HepG2 (cell line): Measurements from ENCODE around the gene CNTFR. TPM values are rescaled to one million over a fixed set of nuclear protein-coding genes. Genes with fewer than 3 reads are reported as not detected.

Experiments
- ATAC-seq: fragments of 200-7000 bp; cut with Tn5 transposase; 3 replicates; pipeline ENCODE4 v1.9.1; 2020; ENCODE audit warnings: mild to moderate bottlenecking, moderate library complexity
- BruUV-seq: library from RNA; stranded (reverse); fragments of 400-500 nt; replicated peaks from 2 replicates; lab custom pipeline; 2021; lab: Mats Ljungman, UMichigan
- CTCF ChIA-PET: fragments of 300-600 bp; formaldehyde crosslinking; extraction: SDS; loops from one replicate; lab custom pipeline; 2021; ENCODE audit warnings: low total read pairs, inconsistent platforms, low intra/inter-chr PET ratio; lab: Yijun Ruan, JAX
- POLR2A ChIA-PET: fragments of 350-600 bp; sonication (Branson Sonifier 250); formaldehyde crosslinking; loops from one replicate; lab custom pipeline; 2020; ENCODE audit warnings: antibody characterized with exemption, inconsistent platforms; lab: Yijun Ruan, JAX
- DNase-seq: peaks from one replicate; pipeline ENCODE4 v3.0.0-alpha.2; 2015; ENCODE audit warnings: low spot score
- FAIRE-seq: peaks from 3 replicates; lab custom pipeline; 2011; peaks lifted over from hg19 to GRCh38; lab: Jason Lieb, UNC
- H2AFZ ChIP-seq: one replicate; pipeline ENCODE4 v1.6.1; 2011; ENCODE audit warnings: low read length, inconsistent platforms
- H3K27ac ChIP-seq: fragments of 300-600 bp; 3 replicates; pipeline ENCODE4 v1.8.0; 2011; ENCODE audit warnings: mixed run types, mild to moderate bottlenecking, mixed read lengths, low read length, inconsistent platforms; ENCODE audit not compliant: insufficient read depth; ENCODE audit errors: extremely low read length
- H3K27me3 ChIP-seq, 2 experiments: fragments of 200-600 bp in 1 of 2; 2 replicates in 1 of 2; 3 replicates in 1 of 2; pipeline versions ENCODE4 v1.6.0 to v1.8.0; 2011; ENCODE audit warnings: low read length in 2 of 2, mild to moderate bottlenecking in 2 of 2, moderate library complexity in 2 of 2, inconsistent platforms in 1 of 2; ENCODE audit not compliant: insufficient read depth in 2 of 2, control insufficient read depth in 1 of 2
- H3K36me3 ChIP-seq, 2 experiments: fragments of 200-600 bp in 1 of 2; replicated peaks in 1 of 2; 2 replicates in 1 of 2; 3 replicates in 1 of 2; pipeline versions ENCODE4 v1.5.1 to v1.8.0; 2011; ENCODE audit warnings: low read length in 2 of 2, inconsistent platforms in 1 of 2; ENCODE audit not compliant: insufficient read depth in 2 of 2, control insufficient read depth in 1 of 2
- H3K4me1 ChIP-seq: 2 replicates; pipeline ENCODE4 v1.5.1; 2012; ENCODE audit warnings: low read length, inconsistent platforms; ENCODE audit not compliant: insufficient read depth
- H3K4me2 ChIP-seq: 2 replicates; pipeline ENCODE4 v1.6.0; 2011; ENCODE audit warnings: low read depth, low read length, inconsistent platforms
- H3K4me3 ChIP-seq, 3 experiments: fragments of 200-600 bp in 1 of 3; sonication (generic), shearing (Covaris generic) in 1 of 3; replicated peaks in 1 of 3; 2 replicates each; pipeline ENCODE4 v1.5.1; 2011 to 2016; ENCODE audit warnings: low read length in 3 of 3, inconsistent platforms in 2 of 3, low read depth in 2 of 3, mild to moderate bottlenecking in 2 of 3, control low read depth in 1 of 3, mixed read lengths in 1 of 3; ENCODE audit not compliant: insufficient read depth in 1 of 3
- H3K79me2 ChIP-seq: one replicate; pipeline ENCODE4 v1.6.1; 2011; ENCODE audit warnings: low read length, inconsistent platforms; ENCODE audit not compliant: insufficient read depth
- H3K9ac ChIP-seq: 2 replicates; pipeline ENCODE4 v1.6.0; 2011; ENCODE audit warnings: mild to moderate bottlenecking, low read depth, low read length, inconsistent platforms; ENCODE audit not compliant: insufficient read depth
- H3K9me3 ChIP-seq: 2 replicates; pipeline ENCODE4 v1.5.1; 2012; ENCODE audit warnings: mild to moderate bottlenecking, low read length
- H4K20me1 ChIP-seq: 2 replicates; pipeline ENCODE4 v1.6.0; 2011; ENCODE audit warnings: inconsistent platforms, mild to moderate bottlenecking, low read length, moderate library complexity; ENCODE audit not compliant: insufficient read depth
- CENPT ChIP-seq: sonication (generic); formaldehyde crosslinking; IDR thresholded peaks from 2 replicates; pipeline ENCODE4 v1.8.0; 2022; ENCODE audit warnings: low read depth, mild to moderate bottlenecking, moderate library complexity, missing genetic modification reagents
- EZH2 ChIP-seq: conservative IDR thresholded peaks from 2 replicates; pipeline ENCODE4 v1.6.1; 2012; ENCODE audit warnings: mild to moderate bottlenecking, low read depth, low read length, moderate library complexity
- WGBS: methylation state at CpG from one replicate; pipeline ENCODE4 v1.1.6; 2017; ENCODE audit warnings: low lambda C conversion rate; 5-methylcytosine and 5-hydroxymethylcytosine counted together
- in situ Hi-C: cut with HindIII; loops from 2 replicates; pipeline ENCODE4 v1.10.0; 2017; ENCODE audit warnings: low pct_unique_long_range_greater_than_20kb; ENCODE audit not compliant: extremely low pct_ligation_motif_present
- intact Hi-C: fragments of 100-400 bp; cut with micrococcal nuclease; formaldehyde crosslinking; loops from one replicate; pipeline ENCODE4 v1.10.0; 2022; ENCODE audit not compliant: unreplicated experiment
- polyA plus RNA-seq, 8 experiments: library from polyadenylated mRNA; depleted of rRNA in 3 of 8; stranded (reverse) in 7 of 8; unstranded in 1 of 8; fragments of >200 nt; fragmentation: Illumina TruSeq in 4 of 8; extraction: Trizol in 4 of 8; gene quantifications; 2 replicates each; pipeline versions ENCODE4 v1.2.1 to v1.2.3, GENCODE V29; 2011 to 2016; ENCODE audit warnings: low read depth in 4 of 8, missing spikeins in 1 of 8, mixed read lengths in 1 of 8; ENCODE audit not compliant: insufficient read depth in 1 of 8
- total RNA-seq, 5 experiments: library from RNA; depleted of rRNA; stranded (reverse); fragments of >200 nt; fragmentation: Illumina TruSeq; extraction: Trizol; gene quantifications; 2 replicates each; pipeline ENCODE4 v1.2.3, GENCODE V29; 2016; ENCODE audit warnings: low read depth in 1 of 5
- TF ChIP-seq, protein P1 (sequence below): fragments of 450-650 bp; IDR thresholded peaks from 2 replicates; pipeline ENCODE4 v1.6.1; 2016
- TF ChIP-seq, protein P2 (sequence below): sonication (generic); formaldehyde crosslinking; conservative IDR thresholded peaks from 2 replicates; pipeline ENCODE4 v1.8.0; 2022; ENCODE audit warnings: low read depth, missing genetic modification reagents
- TF ChIP-seq, protein P3 (sequence below): sonication (generic); formaldehyde crosslinking; IDR thresholded peaks from 2 replicates; pipeline ENCODE4 v1.5.1; 2020; ENCODE audit warnings: mild to moderate bottlenecking, missing genetic modification reagents, moderate library complexity

The CNTFR gene
- total and polyA plus RNA-seq, 2 of the 13 experiments (the other 11 are each of a cell fraction or from before 2014, with no cell fraction given), result not detected

DNA sequence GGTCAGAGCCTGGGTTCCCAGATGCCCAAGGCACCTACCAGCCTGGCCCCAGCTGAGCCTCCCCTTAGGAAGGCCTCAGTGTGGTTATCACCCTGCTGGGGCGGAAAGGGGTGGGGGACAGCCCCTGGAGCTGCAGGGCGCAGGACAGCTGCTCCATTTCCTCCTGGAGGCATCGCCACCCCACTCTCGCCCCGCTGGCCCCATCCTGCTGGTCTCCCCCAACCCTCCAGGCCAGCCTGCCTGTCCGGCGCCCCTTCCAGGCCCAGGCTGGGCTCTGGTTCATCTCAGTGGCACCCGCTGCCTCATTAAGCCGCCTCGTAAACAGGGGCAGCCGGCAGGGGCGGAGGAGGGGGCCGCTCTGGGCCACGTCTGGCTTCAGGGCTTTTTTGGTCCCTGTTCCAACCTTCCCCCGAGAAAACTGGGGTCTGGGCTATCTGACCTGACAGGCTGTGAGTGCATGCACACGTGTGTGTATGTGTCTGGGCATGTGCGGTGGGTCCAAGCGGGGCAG is 36.0 kb downstream of the CNTFR start:
- no peak for FAIRE-seq
- POLR2A ChIA-PET, result no interaction called here
- CTCF ChIA-PET, result no interaction called here
- Histone ChIP-seq H3K79me2 (no peaks in the 10 kb centered on the region), H3K4me3 (no peak overlapping the region), H4K20me1 (peaks cover 2% of the 10 kb centered on the region; the same call in 1 of the 2 replicates), H3K9ac (no peak overlapping the region), H3K27ac (no peak overlapping the region), H3K9me3 (no peaks in the 10 kb centered on the region), H3K4me2 (no peak overlapping the region), H3K4me1 (peaks cover 8% of the 10 kb centered on the region), H3K36me3 (no peaks in the 10 kb centered on the region), H3K27me3 (peaks cover 8 to 52% of the 10 kb centered on the region in 2 experiments; a peak in 4 of 5 replicates), H2AFZ (no peak overlapping the region)
- DNase-seq, result no peak
- in situ Hi-C loops (loop anchor here (5.0 kb wide), 1 partner anchor 39 kb away; no protein-coding TSS in a partner anchor), intact Hi-C loops (no loop called here)
- 32% methylated on average over 5 of the region's 18 CpGs for WGBS
- TF ChIP-seq, protein P1, sequence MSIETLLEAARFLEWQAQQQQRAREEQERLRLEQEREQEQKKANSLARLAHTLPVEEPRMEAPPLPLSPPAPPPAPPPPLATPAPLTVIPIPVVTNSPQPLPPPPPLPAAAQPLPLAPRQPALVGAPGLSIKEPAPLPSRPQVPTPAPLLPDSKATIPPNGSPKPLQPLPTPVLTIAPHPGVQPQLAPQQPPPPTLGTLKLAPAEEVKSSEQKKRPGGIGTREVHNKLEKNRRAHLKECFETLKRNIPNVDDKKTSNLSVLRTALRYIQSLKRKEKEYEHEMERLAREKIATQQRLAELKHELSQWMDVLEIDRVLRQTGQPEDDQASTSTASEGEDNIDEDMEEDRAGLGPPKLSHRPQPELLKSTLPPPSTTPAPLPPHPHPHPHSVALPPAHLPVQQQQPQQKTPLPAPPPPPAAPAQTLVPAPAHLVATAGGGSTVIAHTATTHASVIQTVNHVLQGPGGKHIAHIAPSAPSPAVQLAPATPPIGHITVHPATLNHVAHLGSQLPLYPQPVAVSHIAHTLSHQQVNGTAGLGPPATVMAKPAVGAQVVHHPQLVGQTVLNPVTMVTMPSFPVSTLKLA, result peak; percentile 49
- TF ChIP-seq, protein P2, sequence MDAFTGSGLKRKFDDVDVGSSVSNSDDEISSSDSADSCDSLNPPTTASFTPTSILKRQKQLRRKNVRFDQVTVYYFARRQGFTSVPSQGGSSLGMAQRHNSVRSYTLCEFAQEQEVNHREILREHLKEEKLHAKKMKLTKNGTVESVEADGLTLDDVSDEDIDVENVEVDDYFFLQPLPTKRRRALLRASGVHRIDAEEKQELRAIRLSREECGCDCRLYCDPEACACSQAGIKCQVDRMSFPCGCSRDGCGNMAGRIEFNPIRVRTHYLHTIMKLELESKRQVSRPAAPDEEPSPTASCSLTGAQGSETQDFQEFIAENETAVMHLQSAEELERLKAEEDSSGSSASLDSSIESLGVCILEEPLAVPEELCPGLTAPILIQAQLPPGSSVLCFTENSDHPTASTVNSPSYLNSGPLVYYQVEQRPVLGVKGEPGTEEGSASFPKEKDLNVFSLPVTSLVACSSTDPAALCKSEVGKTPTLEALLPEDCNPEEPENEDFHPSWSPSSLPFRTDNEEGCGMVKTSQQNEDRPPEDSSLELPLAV (CRISPR knock-in tag), result no peak
- no TSS peak for BruUV-seq
- ATAC-seq, result no peak

DNA sequence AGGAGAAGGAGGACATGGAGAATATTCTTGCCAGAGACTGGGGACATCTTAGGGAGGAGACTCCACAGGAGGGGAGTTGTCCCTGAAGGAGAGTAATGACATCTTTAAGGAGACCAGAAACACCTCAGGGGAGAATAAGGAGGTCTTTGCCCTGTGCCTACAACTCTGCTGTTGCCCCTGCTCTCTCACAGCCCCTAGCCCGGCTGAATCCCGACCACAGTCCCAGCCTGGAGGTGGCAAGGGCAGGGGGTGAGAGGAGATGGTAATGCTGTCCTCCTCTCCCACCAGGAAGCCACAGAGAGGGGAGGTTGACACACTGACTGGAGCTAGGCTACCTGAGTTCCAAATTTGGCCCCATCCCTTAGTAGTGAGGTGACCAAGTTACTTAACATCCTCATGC is 36.5 kb downstream of the CNTFR start:
- in situ Hi-C loops, result loop anchor here (5.0 kb wide), 1 partner anchor 39 kb away; no protein-coding TSS in a partner anchor
- H3K27me3 ChIP-seq, result peaks cover 8 to 51% of the 10 kb centered on the region in 2 experiments; a peak in 4 of 5 replicates
- no peak overlapping the region for H3K9ac ChIP-seq
- TF ChIP-seq EZH2, result 0 out of 2 replicates have a peak, but pooled peaks have one; percentile 19
- TF ChIP-seq CENPT (CRISPR knock-in tag), result no peak
- TF ChIP-seq, protein P3, sequence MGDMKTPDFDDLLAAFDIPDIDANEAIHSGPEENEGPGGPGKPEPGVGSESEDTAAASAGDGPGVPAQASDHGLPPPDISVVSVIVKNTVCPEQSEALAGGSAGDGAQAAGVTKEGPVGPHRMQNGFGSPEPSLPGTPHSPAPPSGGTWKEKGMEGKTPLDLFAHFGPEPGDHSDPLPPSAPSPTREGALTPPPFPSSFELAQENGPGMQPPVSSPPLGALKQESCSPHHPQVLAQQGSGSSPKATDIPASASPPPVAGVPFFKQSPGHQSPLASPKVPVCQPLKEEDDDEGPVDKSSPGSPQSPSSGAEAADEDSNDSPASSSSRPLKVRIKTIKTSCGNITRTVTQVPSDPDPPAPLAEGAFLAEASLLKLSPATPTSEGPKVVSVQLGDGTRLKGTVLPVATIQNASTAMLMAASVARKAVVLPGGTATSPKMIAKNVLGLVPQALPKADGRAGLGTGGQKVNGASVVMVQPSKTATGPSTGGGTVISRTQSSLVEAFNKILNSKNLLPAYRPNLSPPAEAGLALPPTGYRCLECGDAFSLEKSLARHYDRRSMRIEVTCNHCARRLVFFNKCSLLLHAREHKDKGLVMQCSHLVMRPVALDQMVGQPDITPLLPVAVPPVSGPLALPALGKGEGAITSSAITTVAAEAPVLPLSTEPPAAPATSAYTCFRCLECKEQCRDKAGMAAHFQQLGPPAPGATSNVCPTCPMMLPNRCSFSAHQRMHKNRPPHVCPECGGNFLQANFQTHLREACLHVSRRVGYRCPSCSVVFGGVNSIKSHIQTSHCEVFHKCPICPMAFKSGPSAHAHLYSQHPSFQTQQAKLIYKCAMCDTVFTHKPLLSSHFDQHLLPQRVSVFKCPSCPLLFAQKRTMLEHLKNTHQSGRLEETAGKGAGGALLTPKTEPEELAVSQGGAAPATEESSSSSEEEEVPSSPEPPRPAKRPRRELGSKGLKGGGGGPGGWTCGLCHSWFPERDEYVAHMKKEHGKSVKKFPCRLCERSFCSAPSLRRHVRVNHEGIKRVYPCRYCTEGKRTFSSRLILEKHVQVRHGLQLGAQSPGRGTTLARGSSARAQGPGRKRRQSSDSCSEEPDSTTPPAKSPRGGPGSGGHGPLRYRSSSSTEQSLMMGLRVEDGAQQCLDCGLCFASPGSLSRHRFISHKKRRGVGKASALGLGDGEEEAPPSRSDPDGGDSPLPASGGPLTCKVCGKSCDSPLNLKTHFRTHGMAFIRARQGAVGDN (CRISPR knock-in tag), result no peak
- no peak overlapping the region for H3K4me2 ChIP-seq
- FAIRE-seq, result no peak
- H3K79me2 ChIP-seq, result no peaks in the 10 kb centered on the region
- DNase-seq, result no peak
- ChIA-PET POLR2A (no interaction called here), CTCF (no interaction called here)
- peaks cover 8% of the 10 kb centered on the region for H3K4me1 ChIP-seq
- WGBS, result 0% methylated on average over 1 of the region's 2 CpGs
- no peak for ATAC-seq
- peaks cover 3% of the 10 kb centered on the region; the same call in 1 of the 2 replicates for H4K20me1 ChIP-seq
- BruUV-seq, result no TSS peak
- no peak overlapping the region for H3K4me3 ChIP-seq
- no peak overlapping the region for H3K27ac ChIP-seq
- no peak overlapping the region for H2AFZ ChIP-seq
- H3K36me3 ChIP-seq, result no peaks in the 10 kb centered on the region
- no peaks in the 10 kb centered on the region for H3K9me3 ChIP-seq
- intact Hi-C loops, result no loop called here
